GM21381 (cell line): ENCODE measurements around the gene TSEN15.

Experiments used
- ATAC-seq: cut with Tn5 transposase; IDR thresholded peaks from one replicate; pipeline ENCODE4 v1.9.1; 2021; ENCODE audit warnings: mild to moderate bottlenecking, moderate library complexity; ENCODE audit not compliant: unreplicated experiment

TSEN15 gene

DNA sequence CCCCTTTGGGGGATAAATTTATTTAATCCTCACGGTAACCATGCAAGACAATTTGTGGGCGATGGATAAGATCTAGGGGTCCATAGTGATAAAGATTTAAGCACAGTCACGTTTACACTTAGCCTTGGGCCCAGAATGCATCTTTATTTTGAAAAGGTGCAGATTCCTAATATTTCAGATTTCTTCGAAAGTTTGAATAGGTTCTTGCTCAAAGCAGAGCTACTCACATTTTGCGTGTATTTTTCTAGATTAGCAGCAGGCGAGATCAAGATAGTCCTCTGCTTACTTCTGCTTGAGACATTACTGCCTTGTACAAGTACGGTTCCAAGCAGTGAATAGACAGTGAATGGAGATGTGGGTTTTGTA lies 647 bp downstream of the TSEN15 start:
- no peak for ATAC-seq

GRCh38 chr1:184052750-184053149 lies 1.2 kb downstream of the TSEN15 start:
- no peak for ATAC-seq

GRCh38 chr1:184053881-184054280 lies 2.4 kb downstream of the TSEN15 start:
- ATAC-seq, result no peak

DNA sequence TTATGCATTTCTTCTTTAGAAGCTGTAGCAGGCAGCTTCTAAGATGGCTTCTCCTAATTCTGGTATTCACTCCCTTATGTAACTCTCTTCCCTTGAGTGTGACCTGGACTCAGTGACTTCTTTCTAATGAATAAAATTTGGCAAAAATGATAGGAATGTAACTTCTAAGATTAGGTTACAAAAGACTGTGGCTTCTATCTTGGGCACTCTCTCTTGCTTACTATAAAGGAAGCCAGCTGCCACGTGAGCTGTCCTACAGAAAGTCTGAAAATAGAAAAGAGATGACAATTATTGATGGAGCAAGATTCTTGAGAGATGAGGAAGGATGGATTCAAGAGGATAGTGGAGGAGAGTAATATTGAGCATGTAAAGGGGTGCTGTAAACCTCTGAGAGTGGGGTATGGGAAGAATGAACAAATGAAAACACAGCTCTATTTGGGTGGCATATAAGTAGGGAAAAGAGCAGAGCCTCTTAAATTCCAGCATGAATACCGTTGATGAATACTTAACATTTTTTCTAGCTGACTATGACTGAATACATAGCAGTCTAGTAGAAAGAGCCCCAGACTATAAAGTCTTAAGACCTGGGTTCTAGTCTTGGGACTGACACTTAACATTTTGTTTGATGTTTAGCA lies 5.5 kb downstream of the TSEN15 start:
- no peak for ATAC-seq

DNA sequence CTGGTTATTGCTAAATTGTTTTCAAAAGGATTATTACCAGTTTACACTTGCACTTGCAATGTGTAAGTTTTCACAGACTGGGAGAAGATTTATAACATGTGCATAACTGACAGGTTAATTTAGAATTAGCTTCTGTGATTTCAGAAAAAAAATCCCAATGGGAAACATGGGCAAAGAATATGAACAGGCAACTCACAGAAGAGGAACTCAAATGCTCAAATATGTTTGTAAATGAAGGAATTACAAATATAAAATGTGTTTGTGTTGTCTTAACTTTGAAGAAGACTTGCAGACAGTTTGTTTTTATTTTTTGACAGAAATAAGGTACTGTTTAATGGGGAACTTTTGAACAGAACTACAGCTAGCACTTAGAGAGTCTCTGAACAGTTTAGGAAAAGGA lies 8.4 kb downstream of the TSEN15 start:
- ATAC-seq, result no peak

DNA sequence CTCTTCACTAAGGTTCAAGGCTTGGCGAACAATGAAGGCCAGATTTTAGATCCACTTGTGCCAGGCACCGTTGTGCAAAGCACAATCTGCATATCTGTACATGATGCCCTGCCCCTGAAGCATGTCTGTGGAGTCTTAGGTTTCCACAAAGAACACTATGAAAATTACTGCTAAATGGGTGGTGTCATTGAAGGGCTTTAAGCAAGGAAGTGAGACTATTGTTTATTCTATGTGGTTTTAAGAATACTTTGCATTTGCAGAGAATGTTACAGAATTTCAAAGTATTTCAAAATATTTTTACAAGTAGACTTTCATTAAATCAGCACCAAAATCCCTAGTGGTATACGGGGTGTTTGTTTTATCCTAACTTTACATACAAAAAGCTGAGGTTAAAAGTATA lies 8.8 kb downstream of the TSEN15 start:
- no peak for ATAC-seq

- ATAC-seq, result no peak
Measured at GRCh38 chr1:184061396-184062003, 10.0 kb downstream of the TSEN15 start.

DNA sequence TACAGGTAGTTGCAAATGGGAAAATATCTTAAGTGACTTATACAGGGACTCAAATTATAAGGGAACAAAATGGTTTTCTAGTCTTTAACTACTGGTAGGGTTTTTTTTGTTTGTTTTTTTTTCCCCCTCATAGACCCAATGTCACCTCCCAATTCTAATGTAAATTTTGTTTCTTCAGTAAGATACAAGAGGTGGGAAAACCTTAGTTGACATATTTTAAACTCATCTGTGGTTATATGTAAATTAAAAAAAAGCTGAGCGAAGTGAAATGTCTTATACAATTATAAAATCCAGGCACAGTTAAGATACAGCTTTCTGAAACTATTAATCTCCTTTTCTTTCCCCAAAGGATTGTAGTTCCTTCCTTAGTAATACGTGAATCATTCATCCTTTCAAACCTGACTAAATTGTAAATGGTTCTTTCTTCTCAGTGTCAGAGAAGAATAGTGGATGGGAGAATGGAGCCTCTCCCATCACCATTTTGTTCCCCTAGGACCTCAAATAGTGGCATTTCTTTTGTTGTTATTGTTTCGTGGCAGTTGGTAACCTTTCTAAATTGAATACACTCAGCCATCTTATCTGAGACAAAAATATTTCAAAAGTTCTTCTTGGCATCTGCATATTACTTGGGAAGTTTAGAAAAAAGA lies 11.2 kb downstream of the TSEN15 start:
- ATAC-seq, result no peak

DNA sequence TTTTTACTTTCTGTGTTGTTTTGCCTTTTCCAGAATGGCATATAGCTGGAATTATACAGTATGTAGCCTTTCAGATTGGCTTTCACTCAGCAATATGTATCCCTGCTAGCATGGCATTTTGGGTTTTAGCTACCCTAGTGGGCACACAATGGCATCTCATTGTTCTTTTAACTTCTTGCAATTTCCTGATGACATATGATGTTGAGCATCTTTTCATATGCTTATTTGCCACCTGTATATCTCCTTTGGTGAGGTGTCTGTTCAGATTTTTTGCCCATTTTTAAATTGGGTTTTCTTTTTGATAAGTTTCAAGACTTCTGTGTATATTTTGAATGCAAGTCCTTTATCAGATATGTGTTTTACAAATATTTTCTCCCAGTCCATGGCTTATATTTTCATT lies 14.0 kb downstream of the TSEN15 start:
- no peak for ATAC-seq

DNA sequence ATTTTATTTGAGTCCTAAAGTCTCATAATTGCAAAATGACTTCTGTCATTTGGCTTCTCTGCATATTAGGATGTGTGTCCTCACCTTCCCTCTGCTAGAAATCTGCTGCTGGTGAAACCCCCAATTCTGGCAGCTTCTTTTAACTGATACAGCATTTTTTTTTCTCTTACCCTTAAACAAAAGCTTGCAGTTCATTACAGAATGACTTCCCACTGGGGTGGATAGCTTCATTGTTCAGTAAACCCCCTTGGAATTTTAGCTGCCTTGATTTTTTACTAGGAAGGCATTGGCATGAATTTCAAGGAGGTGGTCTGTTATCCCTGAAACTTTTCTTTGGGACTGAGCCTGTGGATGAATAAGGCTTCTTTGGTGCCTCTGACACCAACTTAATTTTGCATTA lies 16.8 kb downstream of the TSEN15 start:
- no peak for ATAC-seq

GRCh38 chr1:184069675-184070074 lies 18.1 kb downstream of the TSEN15 start:
- no peak for ATAC-seq

DNA sequence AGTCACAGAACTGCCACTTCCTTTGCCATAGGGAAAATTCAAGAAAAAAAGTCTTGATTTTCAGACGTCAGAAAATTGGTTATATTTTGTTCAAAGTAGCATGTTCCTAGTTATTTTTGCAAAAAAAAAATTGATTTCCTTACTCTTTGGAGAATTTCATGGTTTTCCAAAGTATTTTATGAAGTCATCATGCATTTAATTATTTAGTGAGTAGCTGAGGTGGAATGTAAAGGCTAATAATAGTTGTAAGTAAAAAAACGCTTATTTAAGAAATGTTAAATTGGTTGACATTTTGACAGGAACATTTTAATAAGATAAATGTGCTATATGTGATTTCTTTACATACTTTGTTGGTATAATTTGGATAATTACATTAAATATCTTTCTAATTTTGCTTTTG lies 20.8 kb downstream of the TSEN15 start:
- no peak for ATAC-seq

GRCh38 chr1:184074383-184074782 lies 22.9 kb downstream of the TSEN15 start:
- no peak for ATAC-seq

DNA sequence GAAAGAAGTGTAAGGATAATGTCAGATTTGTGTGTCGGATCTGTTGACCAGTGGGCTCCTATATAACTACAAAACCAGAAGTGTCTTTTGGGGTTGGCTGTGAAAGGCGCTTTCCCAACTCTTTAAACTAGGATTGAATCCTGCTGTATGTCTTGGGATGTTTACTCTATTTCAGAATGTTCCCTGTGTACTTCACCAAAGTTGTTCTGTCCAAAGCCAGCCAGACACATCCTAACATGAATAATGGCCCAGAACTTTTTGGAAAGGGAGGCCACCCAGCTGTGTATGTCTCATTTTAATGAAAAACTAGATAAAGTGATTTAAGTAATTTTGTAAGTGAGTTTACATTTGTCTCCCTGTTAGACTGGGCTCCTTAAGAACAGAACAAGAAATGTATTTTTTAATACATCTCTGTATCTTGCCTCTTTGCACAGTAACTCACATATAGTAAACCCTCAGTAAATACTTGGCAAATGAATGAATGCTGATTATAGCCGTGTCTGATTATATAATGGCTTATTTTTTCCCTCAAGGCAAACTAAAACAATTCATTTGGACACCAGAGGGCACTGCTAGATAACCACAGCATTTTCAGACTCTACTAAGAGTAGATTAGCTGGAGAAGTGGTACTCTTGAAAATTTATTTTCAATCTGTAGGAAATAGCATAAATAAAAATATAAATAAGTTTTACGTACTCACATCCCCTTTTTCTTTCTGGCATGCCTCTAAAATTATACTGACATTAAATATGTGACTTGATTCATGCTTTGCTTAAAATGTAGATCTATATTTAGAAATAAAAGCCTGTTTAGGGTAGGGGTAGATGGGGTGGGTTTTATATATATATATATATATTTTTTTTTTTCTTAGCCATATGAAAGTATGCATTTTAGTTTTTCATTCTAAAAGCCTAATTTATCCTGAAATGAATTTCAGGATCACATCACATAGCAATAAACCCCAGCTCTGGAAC lies 23.8 kb downstream of the TSEN15 start:
- ATAC-seq, result no peak

DNA sequence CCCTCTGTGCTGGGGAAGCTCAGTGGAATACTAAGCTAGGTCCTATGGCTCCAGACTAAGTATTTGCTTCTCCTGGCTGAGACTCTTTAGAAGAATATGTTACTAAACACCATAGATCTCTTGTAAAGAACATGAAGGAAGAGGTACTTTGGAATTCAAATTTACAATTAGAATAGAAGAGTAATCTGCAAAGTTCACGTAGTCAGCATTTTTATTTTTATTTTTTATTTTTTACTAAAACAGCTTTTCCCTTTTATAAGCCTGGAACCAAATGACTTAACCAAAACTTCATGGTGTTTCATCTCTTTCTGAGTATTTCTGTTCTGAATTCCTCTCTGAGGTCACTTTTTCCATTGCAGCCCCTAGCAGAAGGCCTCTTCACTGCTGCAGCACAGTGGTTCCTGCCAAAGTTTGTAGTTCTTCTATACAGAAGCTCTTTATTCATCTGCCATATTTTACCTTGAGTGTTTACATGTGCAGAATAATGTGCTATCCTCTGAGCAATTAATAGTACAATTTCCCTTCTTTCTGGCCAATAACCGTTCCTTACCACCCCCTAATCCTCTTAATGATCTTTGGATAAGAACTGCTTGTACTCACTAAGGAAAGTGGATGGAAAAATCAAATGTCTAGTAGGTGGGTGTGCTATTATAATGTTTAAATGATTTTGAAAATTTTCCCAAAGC lies 27.2 kb downstream of the TSEN15 start:
- ATAC-seq, result no peak

DNA sequence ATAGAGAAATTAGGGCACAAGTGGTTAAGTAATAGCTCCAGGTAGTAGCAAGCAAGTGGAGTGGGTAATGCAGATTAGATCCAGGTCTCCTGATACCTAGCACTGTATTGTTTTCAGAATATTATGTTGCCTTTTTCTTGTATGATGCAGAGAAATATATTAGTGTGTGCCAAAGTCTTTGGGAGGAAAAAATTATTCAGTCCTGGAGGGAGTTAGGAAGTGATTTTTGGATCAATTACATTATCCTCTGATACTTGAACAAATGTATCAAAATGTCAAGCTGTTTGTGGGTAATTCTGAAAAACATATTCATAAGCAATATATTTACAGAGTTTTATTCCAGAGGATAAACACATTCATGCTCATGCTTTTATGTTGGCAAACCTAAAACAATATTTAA lies 28.8 kb downstream of the TSEN15 start:
- ATAC-seq, result no peak

GRCh38 chr1:184082541-184083415 lies 31.2 kb downstream of the TSEN15 start:
- no peak for ATAC-seq

- ATAC-seq, result no peak
Measured at GRCh38 chr1:184085667-184086066, 34.1 kb downstream of the TSEN15 start.

DNA sequence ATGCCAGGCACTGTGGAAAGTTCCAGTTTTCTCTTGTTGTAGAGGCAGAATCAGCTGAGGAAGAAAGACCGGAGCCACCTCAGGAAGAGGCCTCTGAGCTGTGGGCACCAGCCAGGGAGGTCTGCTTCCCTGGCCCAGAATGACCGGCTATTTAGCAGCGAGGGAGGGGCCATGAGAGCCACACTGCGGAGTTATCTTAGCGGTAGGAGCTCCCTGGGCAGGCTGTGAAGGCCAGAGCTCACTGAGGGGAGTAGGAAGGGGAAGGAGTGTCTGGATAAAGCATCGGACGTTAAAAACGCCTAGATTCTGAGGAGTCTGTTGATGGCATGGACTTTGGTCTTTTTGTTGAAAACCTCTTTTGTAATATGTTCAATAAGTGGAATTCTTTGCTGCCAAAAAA lies 36.5 kb downstream of the TSEN15 start:
- ATAC-seq, result no peak

GRCh38 chr1:184093071-184093470 lies 41.5 kb downstream of the TSEN15 start:
- no peak for ATAC-seq
